NCI-H1436 (cell line): ENCODE results near the gene TMEM209.
"Not testable (repeated sequence)": the region's sequence is repeated elsewhere in the genome, so short reads cannot be mapped to it uniquely, and the experiment has no call there.

Source experiments
- DNase-seq: peaks from one replicate; lab custom pipeline; 2025; lab: John Stamatoyannopoulos, UW

Gene TMEM209

GRCh38 chr7:130218806-130219620 lies 13.8 kb upstream of the TMEM209 start:
- DNase-seq: no peak

GRCh38 chr7:130216750-130217149 lies 11.5 kb upstream of the TMEM209 start:
- DNase-seq: no peak

- DNase-seq: no peak
Observed at GRCh38 chr7:130216025-130216424, 10.8 kb upstream of the TMEM209 start.

- no peak for DNase-seq
Observed at GRCh38 chr7:130213828-130214227, 8.6 kb upstream of the TMEM209 start.

GRCh38 chr7:130210181-130210935 lies 5.2 kb upstream of the TMEM209 start:
- no peak for DNase-seq

GRCh38 chr7:130208516-130208915 lies 3.3 kb upstream of the TMEM209 start:
- DNase-seq: no peak

GRCh38 chr7:130207642-130208041 lies 2.4 kb upstream of the TMEM209 start, which contains the start of gene SSMEM1:
TSS of gene SSMEM1 (plus strand) at chr7:130207860. CDS start at chr7:130207911, 51 bp downstream.
- DNase-seq: no peak

GRCh38 chr7:130207033-130207432 lies 1.8 kb upstream of the TMEM209 start:
- no peak for DNase-seq

- DNase-seq: no peak
Observed at GRCh38 chr7:130201796-130202195, 3.4 kb downstream of the TMEM209 start.

GRCh38 chr7:130197094-130197493 lies 8.1 kb downstream of the TMEM209 start:
- DNase-seq: no peak

GRCh38 chr7:130196476-130196875 lies 8.7 kb downstream of the TMEM209 start:
- no peak for DNase-seq

- DNase-seq: no peak
Observed at GRCh38 chr7:130195396-130195795, 9.8 kb downstream of the TMEM209 start.

GRCh38 chr7:130191791-130192190 lies 13.4 kb downstream of the TMEM209 start:
- DNase-seq: no peak

- DNase-seq: no peak
Observed at GRCh38 chr7:130189343-130189742, 15.9 kb downstream of the TMEM209 start.

- DNase-seq: no peak
Observed at GRCh38 chr7:130187360-130187759, 17.8 kb downstream of the TMEM209 start.

- DNase-seq: not testable (repeated sequence)
Observed at GRCh38 chr7:130184349-130184748, 20.9 kb downstream of the TMEM209 start.

- no peak for DNase-seq
Observed at GRCh38 chr7:130182990-130183389, 22.2 kb downstream of the TMEM209 start.

- no peak for DNase-seq
Observed at GRCh38 chr7:130181263-130181605, 24.0 kb downstream of the TMEM209 start.

- no peak for DNase-seq
Observed at GRCh38 chr7:130180571-130181262, 24.5 kb downstream of the TMEM209 start.

GRCh38 chr7:130179631-130180030 lies 25.6 kb downstream of the TMEM209 start:
- DNase-seq: no peak

- DNase-seq: no peak
Observed at GRCh38 chr7:130178251-130178650, 27.0 kb downstream of the TMEM209 start.

GRCh38 chr7:130174237-130174959 lies 30.8 kb downstream of the TMEM209 start:
- DNase-seq: no peak
